T-helper 2 cell treated with Interferon-gamma antibody and Interleukin-4, amounts not matched to agents 5 μg/mL and 100 μg/mL, for 36 hours (primary cell): Measurements from ENCODE around the gene AMY2A.
"Not testable (repeated sequence)": the region's sequence is repeated elsewhere in the genome, so short reads cannot be mapped to it uniquely, and the experiment has no call there.

Experiments used
- DNase-seq: peaks from one replicate; pipeline ENCODE4 v3.0.0; 2021; ENCODE audit warnings: low spot score
- H3K27ac Mint-ChIP-seq: one replicate; pipeline ENCODE4 v1.8.0; 2021; ENCODE audit warnings: mild to moderate bottlenecking, mixed read lengths
- H3K27me3 Mint-ChIP-seq: one replicate; pipeline ENCODE4 v1.8.0; 2021; ENCODE audit warnings: low read depth, mixed read lengths
- H3K36me3 Mint-ChIP-seq: one replicate; pipeline ENCODE4 v1.8.0; 2021; ENCODE audit warnings: low read depth, mixed read lengths
- H3K4me1 Mint-ChIP-seq: one replicate; pipeline ENCODE4 v1.8.0; 2021; ENCODE audit warnings: low read depth, mixed read lengths
- H3K4me3 Mint-ChIP-seq: one replicate; pipeline ENCODE4 v1.8.0; 2022; ENCODE audit warnings: mild to moderate bottlenecking, moderate library complexity, mixed read lengths
- H3K9me3 Mint-ChIP-seq: one replicate; pipeline ENCODE4 v1.8.0; 2021; ENCODE audit warnings: mixed read lengths

Gene AMY2A

DNA sequence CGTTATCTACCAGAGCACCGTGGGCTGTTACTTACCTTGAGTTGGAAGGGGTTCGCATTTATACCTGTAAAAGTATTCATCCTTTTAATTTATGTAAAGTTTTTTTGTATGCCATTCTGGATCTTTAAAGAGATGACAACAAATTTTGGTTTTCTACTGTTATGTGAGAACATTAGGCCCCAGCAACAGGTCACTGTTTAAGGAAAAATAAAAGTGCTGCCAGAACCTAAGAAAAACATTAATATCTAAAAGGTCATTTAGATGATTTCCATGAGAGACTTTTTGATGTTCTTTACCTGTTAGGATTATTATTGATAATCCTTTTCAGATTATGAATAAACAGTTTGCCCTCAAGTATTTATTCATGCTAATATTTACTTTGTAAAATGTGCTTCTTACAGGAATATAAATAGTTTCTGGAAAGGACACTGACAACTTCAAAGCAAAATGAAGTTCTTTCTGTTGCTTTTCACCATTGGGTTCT is at the start of gene AMY2A:
TSS of gene AMY2A (plus strand) at position 434 of the 484 bp plus-strand sequence. CDS start at position 448, 14 bp downstream.
- not testable (repeated sequence) for DNase-seq, H3K36me3 Mint-ChIP-seq, H3K27me3 Mint-ChIP-seq, H3K27ac Mint-ChIP-seq, H3K4me1 Mint-ChIP-seq, H3K9me3 Mint-ChIP-seq, H3K4me3 Mint-ChIP-seq

- Mint-ChIP-seq H3K4me1 (no peaks in the 10 kb centered on the region), H3K36me3 (no peaks in the 10 kb centered on the region), H3K27me3 (no peaks in the 10 kb centered on the region), H3K4me3 (no peak overlapping the region), H3K9me3 (no peaks in the 10 kb centered on the region), H3K27ac (no peak overlapping the region)
- DNase-seq = no peak
Measured at GRCh38 chr1:103569493-103569892, 47.7 kb upstream of the AMY2A start.

- H3K9me3 Mint-ChIP-seq, H3K36me3 Mint-ChIP-seq, H3K4me3 Mint-ChIP-seq, H3K27me3 Mint-ChIP-seq, H3K4me1 Mint-ChIP-seq, DNase-seq, H3K27ac Mint-ChIP-seq: not testable (repeated sequence)
Measured at GRCh38 chr1:103571289-103571688, 45.9 kb upstream of the AMY2A start, which contains the start of gene AMY2B. TSS of gene AMY2B (plus strand) at chr1:103571589. CDS start at chr1:103571603, 14 bp downstream.

GRCh38 chr1:103576065-103576464 is 41.2 kb upstream of the AMY2A start:
- H3K9me3 Mint-ChIP-seq = no peaks in the 10 kb centered on the region
- no peaks in the 10 kb centered on the region for H3K36me3 Mint-ChIP-seq
- H3K27me3 Mint-ChIP-seq = no peaks in the 10 kb centered on the region
- no peak overlapping the region for H3K27ac Mint-ChIP-seq
- no peak overlapping the region for H3K4me3 Mint-ChIP-seq
- DNase-seq = no peak
- H3K4me1 Mint-ChIP-seq = no peaks in the 10 kb centered on the region

DNA sequence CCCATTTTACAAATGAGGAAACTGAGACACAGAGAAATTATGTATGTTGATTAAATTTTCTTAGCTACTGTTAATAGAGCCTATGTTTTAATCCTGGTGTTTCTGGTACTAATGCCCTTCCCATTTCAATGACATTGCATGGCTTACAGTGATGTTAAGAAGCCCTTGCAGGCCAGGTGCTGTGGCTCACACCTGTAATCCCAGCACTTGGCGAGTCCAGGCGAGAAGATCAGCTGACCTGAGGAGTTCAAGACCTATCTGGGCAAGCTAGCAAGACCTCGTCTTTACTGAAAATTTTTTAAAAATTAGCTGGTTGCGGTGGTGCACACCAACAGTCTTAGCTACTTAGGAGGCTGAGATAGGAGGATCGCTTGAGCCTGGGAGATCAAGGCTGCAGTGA is 40.4 kb upstream of the AMY2A start:
- H3K4me1 Mint-ChIP-seq, H3K9me3 Mint-ChIP-seq, DNase-seq, H3K27me3 Mint-ChIP-seq, H3K4me3 Mint-ChIP-seq, H3K36me3 Mint-ChIP-seq, H3K27ac Mint-ChIP-seq: not testable (repeated sequence)

GRCh38 chr1:103582464-103582863 is 34.8 kb upstream of the AMY2A start:
- DNase-seq = no peak
- Mint-ChIP-seq H3K4me1 (no peaks in the 10 kb centered on the region), H3K27ac (no peak overlapping the region)

DNA sequence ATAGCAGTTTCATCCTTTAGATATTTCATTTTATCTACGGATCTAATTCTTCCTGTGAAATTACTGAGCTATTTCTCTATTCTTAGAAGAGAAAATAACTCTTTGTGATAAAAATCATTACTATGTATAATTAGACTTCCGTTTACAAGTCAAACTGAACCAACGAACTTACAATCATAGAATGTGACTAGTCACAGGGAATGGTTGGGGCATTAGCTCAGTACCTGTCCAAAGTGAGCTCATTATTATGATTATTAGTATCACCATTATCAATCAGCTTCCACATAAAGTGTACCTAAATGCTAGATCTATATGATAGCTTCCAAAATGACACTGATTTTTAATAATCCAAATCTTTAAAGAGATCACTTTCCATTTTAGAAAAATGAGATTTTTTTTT is 33.3 kb upstream of the AMY2A start:
- Mint-ChIP-seq H3K27ac (no peak overlapping the region), H3K9me3 (peaks cover 3% of the 10 kb centered on the region), H3K4me1 (no peaks in the 10 kb centered on the region), H3K4me3 (no peak overlapping the region), H3K27me3 (no peaks in the 10 kb centered on the region), H3K36me3 (no peaks in the 10 kb centered on the region)
- DNase-seq = no peak

More at GRCh38 chr1:103582464-103582863, 34.8 kb upstream of the AMY2A start:
- Mint-ChIP-seq H3K9me3 (no peaks in the 10 kb centered on the region), H3K27me3 (no peaks in the 10 kb centered on the region), H3K4me3 (no peak overlapping the region), H3K36me3 (no peaks in the 10 kb centered on the region)

DNA sequence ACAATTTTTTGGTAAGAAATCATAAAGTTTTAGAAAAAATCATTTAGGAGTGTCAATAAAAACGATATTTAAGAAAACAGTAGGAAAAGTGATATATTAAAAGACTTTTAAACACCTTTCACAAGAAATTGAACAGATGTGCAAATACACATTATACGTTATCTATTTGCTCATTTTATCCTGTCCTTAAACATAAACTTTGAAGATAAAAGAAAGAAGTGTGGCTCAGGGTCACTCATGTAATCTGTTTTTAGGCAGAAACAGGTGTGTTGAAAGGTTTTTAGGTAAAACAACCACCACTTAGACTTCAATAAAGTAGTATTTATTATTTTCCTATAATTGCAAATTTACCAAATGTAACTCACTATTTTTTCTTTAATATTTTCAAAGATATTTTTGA is 32.7 kb upstream of the AMY2A start:
- H3K27me3 Mint-ChIP-seq = no peaks in the 10 kb centered on the region
- no peaks in the 10 kb centered on the region for H3K4me1 Mint-ChIP-seq
- H3K36me3 Mint-ChIP-seq = no peaks in the 10 kb centered on the region
- H3K9me3 Mint-ChIP-seq = peaks cover 7% of the 10 kb centered on the region
- H3K27ac Mint-ChIP-seq = no peak overlapping the region
- no peak for DNase-seq
- no peak overlapping the region for H3K4me3 Mint-ChIP-seq

DNA sequence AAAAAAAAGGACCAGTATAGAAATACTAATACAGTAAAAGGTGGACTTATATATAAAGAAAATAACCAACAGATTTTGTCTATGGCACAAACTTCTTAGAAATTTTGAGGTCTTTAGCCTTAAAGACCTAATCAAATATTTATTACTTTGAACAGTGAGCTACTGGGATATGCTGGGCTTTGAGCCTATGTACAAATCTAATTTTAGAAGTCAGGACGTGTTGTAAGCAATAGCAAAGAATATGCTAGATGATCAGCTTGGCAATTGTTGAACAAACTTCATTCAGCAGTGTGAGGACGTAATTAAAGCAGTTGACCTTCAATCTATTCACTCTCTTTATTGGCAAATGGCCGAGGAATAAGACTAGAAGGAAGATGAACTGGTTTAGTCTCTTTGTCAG is 14.5 kb upstream of the AMY2A start:
- not testable (repeated sequence) for H3K27me3 Mint-ChIP-seq, H3K9me3 Mint-ChIP-seq, H3K4me3 Mint-ChIP-seq, H3K4me1 Mint-ChIP-seq, DNase-seq, H3K27ac Mint-ChIP-seq, H3K36me3 Mint-ChIP-seq

GRCh38 chr1:103616362-103616761 is 865 bp upstream of the AMY2A start:
- H3K27me3 Mint-ChIP-seq = no peaks in the 10 kb centered on the region
- DNase-seq = no peak
- H3K4me3 Mint-ChIP-seq = no peak overlapping the region
- H3K36me3 Mint-ChIP-seq = no peaks in the 10 kb centered on the region
- H3K27ac Mint-ChIP-seq = no peak overlapping the region
- H3K9me3 Mint-ChIP-seq = no peaks in the 10 kb centered on the region
- no peaks in the 10 kb centered on the region for H3K4me1 Mint-ChIP-seq

- not testable (repeated sequence) for H3K27ac Mint-ChIP-seq, DNase-seq, H3K4me1 Mint-ChIP-seq, H3K27me3 Mint-ChIP-seq, H3K36me3 Mint-ChIP-seq, H3K9me3 Mint-ChIP-seq, H3K4me3 Mint-ChIP-seq
Measured at GRCh38 chr1:103627436-103627835, 10.2 kb downstream of the AMY2A start.

- not testable (repeated sequence) for H3K36me3 Mint-ChIP-seq, H3K27ac Mint-ChIP-seq, H3K9me3 Mint-ChIP-seq, H3K4me1 Mint-ChIP-seq, H3K27me3 Mint-ChIP-seq, DNase-seq, H3K4me3 Mint-ChIP-seq
Measured at GRCh38 chr1:103641194-103641593, 24.0 kb downstream of the AMY2A start.

DNA sequence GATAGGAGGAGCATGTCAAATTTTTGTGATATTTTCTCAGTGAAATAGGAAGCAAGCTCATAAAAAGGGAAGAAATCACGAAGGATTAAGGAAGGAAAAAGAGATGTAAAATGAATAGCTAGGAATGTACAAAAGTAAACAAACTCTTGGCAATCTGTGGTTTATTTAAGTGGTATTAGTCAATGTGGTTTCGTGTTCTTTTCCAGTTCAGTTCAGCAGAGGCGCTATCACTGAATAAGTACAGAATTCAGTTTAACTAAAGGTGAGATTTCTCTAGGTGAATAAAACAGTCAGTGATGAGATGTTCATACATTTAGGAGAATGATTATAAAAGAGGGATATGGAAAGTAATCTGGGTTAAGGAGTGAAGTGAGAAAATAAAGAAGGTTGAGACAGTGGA is 26.7 kb downstream of the AMY2A start:
- H3K36me3 Mint-ChIP-seq, H3K4me1 Mint-ChIP-seq, H3K4me3 Mint-ChIP-seq, DNase-seq, H3K27me3 Mint-ChIP-seq, H3K9me3 Mint-ChIP-seq, H3K27ac Mint-ChIP-seq: not testable (repeated sequence)

GRCh38 chr1:103650305-103650704 is 33.1 kb downstream of the AMY2A start:
- not testable (repeated sequence) for H3K9me3 Mint-ChIP-seq, DNase-seq, H3K4me1 Mint-ChIP-seq, H3K4me3 Mint-ChIP-seq, H3K36me3 Mint-ChIP-seq, H3K27ac Mint-ChIP-seq, H3K27me3 Mint-ChIP-seq

DNA sequence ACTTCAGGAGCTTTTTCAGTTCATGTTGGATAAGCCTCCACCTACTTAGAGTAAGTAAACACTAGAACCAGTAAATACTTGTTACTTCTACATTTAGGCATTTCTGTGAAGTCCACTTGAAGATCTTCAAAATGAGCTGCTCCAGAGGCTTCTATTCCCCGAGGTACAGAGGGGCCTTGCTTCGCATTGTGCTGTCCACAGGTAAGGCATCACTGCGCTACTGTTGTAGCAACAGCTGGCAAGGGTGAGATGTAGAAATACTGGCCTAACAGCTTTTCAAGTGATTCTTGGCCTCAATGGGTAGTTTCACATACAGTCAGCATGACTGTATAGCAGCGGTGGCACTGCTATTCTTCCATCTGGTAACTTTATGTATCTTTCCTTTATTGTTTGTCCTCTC is 33.7 kb downstream of the AMY2A start:
- not testable (repeated sequence) for H3K4me1 Mint-ChIP-seq, DNase-seq, H3K4me3 Mint-ChIP-seq, H3K36me3 Mint-ChIP-seq, H3K27ac Mint-ChIP-seq, H3K9me3 Mint-ChIP-seq, H3K27me3 Mint-ChIP-seq
